ENCODE measurements around the gene TAMM41.
A peak's percentile ranks its signal among the peaks of the same experiment; 100 is the strongest.
"Not testable (repeated sequence)": the region's sequence is repeated elsewhere in the genome, so short reads cannot be mapped to it uniquely, and the experiment has no call there.

TAMM41 gene, protein sequence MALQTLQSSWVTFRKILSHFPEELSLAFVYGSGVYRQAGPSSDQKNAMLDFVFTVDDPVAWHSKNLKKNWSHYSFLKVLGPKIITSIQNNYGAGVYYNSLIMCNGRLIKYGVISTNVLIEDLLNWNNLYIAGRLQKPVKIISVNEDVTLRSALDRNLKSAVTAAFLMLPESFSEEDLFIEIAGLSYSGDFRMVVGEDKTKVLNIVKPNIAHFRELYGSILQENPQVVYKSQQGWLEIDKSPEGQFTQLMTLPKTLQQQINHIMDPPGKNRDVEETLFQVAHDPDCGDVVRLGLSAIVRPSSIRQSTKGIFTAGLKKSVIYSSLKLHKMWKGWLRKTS

DNA sequence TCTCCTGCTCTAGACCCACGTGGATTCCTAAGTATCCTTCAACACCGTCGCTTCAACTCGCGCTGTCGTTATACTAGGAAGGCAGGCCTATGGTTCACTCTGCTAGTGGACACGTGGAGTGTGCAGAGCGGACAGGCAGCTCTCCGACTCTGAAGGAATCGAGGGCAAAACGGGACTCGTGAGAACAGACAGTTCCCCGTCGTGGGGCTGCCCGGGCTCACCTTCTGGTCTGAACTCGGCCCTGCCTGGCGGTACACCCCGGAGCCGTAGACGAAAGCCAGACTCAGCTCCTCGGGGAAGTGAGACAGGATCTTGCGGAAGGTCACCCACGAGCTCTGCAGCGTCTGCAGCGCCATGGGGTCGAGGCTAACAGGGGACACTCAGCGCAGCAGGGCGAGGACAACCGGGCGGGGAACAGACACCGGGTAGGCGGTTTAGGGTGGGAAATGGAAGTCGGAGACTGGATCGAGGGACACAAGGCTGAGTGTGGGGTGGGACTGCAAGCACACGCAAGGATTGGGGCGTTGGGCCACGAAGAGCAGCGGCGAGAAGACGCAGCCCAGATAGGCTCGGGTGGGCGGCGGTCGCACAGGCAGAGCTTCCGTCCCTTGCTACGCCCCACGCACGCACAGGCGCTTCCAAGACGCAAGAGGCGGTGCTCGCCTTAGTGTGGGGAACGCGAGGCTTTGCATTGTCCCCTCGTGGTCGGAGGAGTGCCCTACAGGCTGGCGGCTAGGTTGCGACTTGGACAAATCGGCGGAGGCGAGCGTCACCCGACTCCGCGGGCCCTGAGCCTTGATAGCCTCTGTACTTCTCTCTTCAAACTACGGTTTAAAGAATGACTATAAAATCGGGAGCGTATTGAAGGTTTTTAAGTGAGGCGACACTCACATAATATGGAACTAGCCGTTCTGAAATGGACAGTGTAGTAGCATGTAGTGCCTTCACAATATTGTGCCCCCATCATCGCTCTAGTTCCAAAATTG lies at the start of gene TAMM41:
Gene TAMM41, minus strand, starts transcription at position 605 of the 986 bp plus-strand sequence. Its CDS starts 249 bp downstream, at position 356.
- peak; percentile 60 for DNase-seq

DNA sequence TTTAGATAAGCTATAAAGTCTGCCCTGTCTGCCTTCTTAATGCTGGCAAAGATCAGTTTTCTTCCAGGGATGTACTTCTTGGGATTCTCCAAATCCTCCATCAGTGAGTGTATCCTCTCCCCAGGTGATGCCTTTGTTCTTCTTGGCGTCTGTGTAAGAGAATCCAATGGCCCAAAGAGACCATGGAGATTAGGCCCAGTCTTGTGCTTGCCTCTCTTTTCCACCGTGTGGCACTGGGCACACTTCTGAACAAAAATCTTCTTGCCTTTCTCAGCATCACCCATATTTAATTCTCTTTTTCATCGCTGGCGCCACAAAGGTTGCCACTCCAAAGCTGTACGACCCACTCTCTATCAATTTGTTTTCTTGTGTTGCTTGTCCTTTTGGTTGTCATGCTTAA lies 32.2 kb upstream of the TAMM41 start:
- DNase-seq = no peak

DNA sequence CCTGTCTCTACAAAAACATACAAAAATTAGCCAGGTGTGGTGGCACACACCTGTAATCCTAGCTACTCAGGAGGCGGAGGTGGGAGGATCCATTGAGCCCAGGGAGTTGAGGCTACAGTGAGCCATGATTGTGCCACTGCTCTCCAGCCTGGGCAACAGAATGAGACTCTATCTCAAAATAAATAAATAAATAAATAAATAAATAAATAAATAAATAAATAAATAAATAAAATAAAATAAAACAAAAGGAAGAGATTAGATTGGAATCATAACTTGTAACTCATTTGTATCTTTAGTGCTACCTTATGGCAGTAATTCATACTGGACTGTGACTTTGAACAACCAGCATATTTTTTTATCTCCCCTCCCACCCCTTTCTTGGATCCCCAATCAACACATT lies 28.0 kb upstream of the TAMM41 start:
- DNase-seq = not testable (repeated sequence)

DNA sequence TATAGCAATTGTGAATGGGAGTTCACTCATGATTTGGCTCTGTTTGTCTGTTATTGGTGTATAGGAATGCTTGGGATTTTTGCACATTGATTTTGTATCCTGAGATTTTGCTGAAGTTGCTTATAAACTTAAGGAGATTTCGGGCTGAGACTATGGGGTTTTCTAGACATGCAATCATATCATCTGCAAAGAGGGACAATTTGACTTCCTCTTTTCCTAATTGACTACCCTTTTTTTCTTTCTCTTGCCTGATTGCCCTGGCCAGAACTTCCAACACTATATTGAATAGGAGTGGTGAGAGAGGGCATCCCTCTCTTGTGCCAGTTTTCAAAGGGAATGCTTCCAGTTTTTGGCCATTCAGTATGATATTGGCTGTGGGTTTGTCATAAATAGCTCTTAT lies 17.1 kb upstream of the TAMM41 start:
- DNase-seq = not testable (repeated sequence)

DNA sequence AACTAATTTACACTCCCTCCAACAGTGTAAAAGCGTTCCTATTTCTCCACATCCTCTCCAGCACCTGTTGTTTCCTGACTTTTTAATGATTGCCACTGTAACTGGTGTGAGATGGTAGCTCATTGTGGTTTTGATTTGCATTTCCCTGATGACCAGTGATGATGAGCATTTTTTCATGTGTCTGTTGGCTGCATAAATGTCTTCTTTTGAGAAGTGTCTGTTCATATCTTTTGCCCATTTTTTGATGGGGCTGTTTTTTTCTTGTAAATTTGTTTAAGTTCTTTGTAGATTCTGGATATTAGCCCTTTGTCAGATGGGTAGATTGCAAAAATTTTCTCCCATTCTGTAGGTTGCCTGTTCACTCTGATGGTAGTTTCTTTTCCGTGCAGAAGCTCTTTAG lies 15.9 kb upstream of the TAMM41 start:
- DNase-seq = not testable (repeated sequence)

DNA sequence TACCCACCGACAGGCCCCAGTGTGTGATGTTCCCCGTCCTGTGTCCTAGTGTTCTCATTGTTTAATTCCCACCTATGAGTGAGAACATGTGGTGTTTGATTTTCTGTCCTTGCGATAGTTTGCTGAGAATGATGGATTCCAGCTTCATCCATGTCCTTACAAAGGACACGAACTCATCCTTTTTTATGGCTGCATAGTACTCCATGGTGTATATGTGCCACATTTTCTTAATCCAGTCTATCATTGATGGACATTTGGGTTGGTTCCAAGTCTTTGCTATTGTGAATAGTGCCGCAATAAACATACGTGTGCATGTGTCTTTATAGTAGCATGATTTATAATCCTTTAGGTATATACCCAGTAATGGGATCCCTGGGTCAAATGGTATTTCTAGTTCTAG lies 15.5 kb upstream of the TAMM41 start:
- DNase-seq = not testable (repeated sequence)

DNA sequence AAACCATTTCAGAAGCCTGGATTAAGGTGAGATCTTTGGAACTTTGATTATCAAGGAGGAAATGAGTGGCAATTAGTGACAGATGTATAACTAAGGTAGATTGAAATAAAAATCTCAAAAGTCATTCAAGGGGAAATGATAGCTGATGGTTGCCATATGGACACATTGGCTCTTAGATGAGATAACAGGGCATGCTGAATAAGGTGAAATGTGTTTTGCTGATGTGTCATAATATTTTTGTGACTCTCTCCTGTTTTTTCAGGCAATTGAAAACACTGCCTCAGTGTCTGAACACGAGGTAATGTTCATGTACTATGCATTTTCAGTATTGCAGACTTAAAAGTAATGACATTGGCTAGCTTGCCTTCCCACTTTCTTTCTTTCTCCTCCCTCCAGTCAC lies 13.5 kb upstream of the TAMM41 start:
- DNase-seq = not testable (repeated sequence)

DNA sequence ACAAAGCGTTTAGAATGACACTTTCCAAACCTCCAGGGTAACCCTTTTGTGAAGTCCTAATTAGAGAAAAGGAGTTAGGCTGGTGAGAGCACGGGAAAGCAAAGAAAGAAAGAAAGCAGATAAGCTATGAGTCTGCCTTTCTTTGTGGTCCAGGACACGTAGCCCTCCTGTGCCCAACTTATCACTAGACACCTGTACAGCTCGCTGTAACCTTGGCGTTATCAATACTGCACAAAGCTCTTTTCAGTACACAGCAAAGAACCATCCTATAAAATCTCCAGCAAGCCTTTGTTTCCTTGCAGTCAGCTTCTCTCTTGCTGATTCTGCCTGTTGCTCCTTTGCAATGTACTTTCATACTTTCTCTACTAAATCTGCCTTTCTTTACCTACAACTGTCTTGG lies 6.8 kb upstream of the TAMM41 start:
- no peak for DNase-seq

DNA sequence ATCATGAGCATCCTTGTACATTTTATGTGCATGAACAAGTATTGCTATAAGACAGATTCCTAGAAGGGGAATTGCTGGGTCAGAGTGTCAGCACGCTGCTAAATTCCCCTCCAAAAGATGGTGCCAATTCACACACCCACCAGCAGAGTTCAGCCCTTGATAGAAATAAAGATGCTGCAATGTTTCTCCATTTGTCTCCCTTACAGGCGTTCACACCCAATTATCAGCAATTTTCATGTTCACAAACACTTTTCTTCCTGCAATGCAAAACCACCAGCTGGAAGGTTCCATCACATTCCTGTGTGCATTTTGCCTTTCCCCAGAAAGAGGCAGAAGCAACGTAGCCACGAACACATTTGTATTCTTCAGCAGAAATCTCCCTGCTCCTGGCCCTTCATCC lies 3.3 kb upstream of the TAMM41 start:
- DNase-seq = no peak

DNA sequence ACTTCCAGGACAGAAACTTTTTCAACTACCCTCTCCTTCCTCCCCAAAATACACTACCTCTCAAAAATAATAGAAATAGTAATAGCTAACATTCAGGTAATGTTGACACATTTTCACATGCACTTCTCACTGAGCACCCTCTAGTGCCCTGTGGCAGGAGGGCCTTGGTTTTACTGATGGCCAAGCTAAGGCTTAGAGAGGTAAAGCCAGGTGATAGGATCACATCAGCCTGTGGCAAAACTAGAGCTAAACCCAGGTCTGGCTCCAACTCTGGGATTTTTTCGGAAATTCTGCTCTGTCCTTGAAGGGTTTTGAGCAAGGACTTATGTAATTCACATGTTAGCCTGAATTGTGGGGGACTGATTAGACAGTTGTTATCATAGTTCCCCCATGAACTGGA lies 922 bp upstream of the TAMM41 start:
- no peak for DNase-seq

DNA sequence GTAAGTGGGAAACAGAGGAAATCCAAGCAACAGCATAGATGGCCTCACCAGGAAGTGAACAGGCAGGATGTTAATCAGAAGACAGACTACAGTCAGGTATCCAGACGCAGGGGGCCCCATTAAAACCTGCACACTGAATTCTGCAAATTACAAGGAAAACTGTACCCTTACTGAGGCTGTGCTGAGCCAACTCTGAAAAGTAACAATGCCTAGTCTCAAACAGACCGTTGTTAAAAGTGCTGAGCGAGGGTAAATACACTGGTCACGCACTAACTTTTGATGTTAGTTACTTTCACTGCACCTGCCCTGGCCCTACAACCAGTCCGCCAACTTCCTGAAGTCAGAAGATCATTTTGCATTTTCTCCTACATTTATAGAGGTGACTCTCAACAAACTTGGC lies 1.0 kb downstream of the TAMM41 start:
- no peak for DNase-seq

DNA sequence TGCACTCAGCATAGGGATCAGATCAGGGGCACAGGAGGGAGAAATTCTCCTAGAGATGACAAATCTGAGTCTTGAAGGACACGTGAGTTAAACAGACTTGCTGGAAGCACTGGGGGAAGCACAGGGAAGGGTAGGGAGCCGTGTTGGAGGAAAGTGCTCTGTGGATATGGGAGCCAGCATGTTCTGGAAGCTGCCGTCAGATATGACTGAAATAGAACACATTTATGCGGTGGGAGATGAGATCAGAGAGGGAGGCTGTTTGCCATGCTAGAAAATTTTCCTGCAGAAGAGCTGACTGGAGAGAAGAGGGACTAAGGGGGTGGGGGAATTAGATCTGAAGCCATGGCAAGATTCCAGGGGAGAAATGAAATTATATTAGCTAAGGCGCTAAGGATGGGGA lies 1.8 kb downstream of the TAMM41 start:
- no peak for DNase-seq

DNA sequence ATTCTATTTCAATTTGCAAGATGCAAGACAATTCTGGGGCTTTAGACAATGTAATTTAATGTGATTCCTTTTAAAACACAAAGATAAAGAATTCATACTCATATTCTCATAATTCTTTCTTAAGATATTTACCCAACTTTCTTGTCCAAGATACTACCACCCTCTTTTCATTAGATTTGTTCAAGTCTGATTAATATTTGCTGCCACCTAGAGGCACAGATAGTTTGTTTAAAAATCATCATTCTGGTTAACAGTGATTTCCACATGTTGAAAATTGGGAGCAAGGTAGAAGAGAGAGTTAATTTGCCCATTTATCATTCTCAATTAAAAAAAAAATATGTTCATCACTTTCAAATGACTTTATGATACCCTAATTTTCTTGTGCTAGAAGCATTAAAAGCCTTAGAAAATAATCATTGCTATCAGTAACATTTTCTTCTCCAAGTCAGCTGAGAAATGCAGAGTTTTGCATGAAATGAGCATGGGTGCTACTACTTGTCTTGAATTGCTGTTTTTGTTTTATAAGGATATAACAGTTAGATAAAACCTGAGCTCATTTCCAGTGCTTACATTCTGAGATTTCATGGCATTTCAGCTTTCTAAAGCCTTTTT lies 11.6 kb downstream of the TAMM41 start:
- no peak for DNase-seq

DNA sequence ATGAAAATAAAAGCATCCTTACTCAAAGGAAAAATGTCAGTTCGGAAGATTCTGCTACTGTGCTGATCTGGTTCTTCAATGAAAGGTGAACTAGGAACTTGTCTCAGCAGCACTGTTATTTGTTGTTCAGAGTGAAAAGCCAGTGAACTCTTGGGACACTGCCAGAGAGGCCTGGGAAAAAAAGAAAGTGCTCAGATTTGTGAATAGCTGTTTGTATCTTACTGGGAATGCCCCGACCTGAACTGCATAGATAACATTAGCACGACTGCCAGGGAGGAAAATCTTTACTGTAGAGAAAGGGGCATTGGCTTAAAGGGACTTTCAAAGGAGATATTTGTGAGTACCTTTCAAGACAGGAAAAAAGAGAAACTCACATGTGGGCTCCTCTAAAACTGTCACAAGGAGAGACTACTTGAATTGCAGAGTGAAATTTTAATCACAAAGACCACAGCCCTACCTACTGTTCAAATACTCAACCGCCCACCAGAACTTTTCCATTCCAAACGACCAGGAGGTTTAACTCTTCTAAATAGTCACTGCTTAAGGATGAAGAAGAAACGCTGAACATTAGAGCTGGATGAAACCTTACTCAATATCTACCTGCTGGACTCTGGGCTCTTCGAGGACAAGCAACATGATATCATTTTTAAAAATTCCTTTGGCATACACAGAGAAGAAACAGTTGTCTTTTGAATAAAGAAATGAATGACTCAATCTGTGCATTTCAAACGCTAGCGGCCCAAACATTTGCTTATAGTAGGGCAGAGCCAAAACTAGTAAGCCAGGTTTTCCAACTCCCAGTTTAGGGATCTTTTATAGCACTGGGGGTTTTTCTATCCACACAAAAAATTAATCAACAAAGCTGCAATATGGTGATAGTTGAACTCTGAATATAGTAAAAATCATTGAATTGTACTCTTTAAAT lies 13.4 kb downstream of the TAMM41 start:
- DNase-seq = no peak

DNA sequence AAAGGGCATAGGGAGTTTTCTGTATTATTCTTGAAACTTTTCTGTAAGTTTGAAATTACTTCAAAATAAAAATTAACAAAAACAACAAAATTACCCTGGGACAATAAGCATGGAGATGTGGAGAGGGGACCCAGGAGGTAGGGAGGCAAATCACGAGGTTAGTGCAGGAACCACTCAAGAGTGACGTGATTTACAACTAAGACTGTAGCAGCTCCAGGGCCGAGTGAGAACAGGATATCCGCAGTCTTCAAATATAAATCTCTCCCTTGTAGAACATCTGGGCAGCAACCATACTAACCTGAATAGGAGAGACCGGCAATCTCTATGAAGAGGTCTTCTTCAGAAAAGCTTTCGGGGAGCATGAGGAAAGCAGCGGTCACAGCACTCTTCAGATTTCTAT lies 17.3 kb downstream of the TAMM41 start:
- no peak for DNase-seq

DNA sequence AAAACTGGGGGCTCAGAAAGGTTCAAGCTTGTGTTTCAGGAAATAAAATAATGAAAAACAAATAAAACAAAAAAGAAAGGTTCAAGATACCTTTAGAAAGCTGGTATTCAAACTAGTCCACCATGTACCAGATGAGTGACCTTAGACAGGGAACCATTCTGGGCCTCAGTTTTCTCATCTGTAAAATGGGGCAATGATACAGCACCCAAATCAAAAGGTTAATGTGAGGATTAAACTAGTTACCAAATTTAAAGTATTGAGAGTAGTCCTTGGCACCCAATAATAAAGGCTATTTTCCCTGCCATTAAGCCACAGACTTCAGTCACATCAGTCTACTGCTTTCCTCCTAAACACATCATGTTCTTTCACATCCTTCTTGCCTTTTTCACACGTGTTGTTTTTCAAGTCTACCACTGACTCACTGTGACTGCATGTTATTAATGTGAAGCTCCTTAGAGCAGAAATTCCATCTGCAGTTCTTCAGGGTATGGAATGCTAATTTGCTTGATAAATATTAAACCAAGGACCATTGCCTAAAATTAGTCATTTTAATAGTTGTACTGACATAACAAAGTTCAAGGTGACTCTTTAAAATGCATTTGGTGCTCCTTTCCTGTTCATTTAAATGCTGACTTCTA lies 19.9 kb downstream of the TAMM41 start:
- DNase-seq = no peak

DNA sequence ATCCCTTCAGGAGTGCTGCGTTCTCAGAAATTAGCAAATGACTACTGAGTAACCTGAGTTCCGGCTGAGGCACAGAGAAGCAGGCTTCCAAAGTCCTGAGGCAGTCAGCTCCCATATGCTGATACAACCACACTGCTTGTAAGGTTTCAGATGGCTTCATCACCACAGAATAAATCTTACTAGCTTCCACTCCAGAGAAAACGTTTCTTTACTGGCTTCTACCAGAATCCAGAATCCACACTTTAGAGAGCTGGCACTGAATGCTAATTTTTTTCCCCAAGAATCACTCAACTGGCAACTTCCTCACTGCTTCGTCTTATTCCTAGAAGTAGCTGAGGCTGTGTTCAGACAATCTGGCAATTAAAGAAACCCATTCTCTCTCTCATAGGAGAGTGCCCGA lies 21.4 kb downstream of the TAMM41 start:
- no peak for DNase-seq

DNA sequence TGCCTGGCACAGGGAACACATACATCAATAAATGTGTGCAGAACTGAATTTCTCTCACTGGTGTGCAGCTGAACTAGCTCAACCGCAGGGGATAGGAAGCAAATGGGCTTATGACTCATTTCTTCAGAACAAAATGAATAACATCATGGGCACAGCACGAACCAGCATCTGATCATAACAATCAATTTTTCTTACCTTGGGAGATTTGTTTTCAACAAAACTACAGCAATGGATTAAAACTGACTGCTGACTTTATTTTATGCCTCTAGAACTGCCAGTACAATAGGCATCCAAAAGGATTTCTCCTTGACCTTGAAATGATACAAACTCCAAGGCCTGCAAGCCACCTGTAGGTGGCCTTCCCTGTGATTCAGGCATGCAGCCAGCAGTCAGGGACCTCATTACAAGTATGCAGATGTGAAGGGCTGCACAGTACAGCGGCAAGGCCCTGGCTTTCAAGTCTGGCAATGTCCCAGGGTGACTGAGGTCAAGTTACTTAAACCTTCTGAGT lies 26.1 kb downstream of the TAMM41 start:
- no peak for DNase-seq

DNA sequence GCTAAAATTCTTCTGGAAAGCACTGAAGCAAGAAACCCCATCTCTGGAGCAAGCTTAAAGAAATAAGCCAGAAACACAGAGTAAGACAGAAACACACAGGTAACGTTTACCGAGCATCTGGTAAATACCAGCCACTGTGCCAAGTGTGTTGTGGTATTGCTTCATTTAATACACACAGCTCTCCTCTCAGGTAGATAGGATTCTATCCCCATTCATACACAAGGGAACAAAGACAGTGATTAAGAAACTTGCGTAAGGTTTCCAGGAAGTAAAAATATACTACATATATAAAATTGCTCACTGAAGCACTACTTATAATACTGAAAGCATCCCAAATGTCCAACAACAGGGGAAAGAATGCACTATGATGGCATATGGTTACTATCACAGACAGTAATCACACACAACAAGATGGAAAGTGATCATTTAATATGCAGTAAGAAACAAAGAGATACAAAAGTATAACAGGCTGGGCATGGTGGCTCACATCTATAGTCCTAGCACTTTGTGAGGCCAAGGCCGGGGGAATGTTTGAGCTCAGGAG lies 27.5 kb downstream of the TAMM41 start:
- DNase-seq = no peak

DNA sequence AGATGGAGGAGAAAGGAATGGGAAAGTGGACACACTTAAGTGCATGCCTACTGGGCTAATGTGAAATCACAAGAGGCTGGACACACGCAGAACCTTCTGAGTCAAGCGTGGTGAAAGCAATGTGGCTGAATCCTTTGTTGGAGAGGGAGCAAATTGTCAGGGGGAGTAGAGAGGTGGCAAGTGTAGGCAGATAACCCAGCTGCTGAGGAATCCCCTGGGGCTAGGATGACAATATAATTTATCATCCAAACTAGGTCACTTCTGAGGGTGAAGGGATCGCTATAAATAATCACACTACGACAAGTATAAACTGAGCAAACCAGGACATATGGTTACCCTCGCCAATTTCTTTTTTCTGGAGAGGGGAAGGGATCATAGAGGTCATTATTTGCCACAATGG lies 28.7 kb downstream of the TAMM41 start:
- DNase-seq = no peak

DNA sequence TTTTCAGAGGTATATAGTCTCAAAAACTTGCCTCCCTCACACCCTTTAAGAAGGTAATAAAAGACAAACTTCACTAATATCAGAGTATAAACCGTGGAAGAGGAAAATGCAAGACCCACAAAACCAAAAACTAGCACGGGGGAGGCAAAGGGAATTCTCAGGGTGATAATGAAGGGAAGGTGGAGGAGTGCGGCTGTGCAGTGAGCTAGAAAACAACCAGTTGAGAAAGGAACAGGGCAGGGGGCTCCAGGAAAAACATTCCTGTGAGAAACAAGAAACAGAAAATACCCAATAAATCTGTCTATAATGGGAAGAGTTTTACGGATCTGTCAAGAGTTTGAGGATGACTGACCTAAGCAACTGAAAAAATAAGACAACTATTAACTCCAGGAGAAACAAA lies 31.6 kb downstream of the TAMM41 start:
- DNase-seq = no peak

Data from NCI-H1105 (cell line).